ENCODE data around the gene GPX7.

DNA sequence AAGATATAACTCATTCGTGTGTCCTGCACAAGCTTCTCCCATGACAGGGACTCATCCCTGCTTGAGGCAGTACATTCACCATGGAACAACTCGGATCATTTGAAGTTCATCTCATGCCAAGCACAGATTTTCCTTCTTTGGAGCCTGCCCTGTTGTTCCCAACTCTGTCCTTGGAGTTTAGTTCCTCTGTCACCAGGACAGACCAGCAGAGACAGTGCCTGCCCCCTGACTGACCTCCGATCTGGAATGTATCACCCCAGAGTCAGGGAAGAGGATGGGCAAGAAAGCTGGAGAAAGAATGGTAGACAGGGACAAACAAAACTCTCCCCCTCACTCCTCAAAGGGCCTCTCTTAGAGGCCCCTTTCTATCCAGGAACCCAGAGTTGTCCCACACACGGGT, 35.8 kb downstream of the GPX7 start:
- TF ChIP-seq, protein P1, sequence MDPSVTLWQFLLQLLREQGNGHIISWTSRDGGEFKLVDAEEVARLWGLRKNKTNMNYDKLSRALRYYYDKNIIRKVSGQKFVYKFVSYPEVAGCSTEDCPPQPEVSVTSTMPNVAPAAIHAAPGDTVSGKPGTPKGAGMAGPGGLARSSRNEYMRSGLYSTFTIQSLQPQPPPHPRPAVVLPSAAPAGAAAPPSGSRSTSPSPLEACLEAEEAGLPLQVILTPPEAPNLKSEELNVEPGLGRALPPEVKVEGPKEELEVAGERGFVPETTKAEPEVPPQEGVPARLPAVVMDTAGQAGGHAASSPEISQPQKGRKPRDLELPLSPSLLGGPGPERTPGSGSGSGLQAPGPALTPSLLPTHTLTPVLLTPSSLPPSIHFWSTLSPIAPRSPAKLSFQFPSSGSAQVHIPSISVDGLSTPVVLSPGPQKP (IDR thresholded peaks at IDR 0.05; ENCODE audit: borderline replicate concordance, low read depth, low read length), result no peak
- TF ChIP-seq, protein P2, sequence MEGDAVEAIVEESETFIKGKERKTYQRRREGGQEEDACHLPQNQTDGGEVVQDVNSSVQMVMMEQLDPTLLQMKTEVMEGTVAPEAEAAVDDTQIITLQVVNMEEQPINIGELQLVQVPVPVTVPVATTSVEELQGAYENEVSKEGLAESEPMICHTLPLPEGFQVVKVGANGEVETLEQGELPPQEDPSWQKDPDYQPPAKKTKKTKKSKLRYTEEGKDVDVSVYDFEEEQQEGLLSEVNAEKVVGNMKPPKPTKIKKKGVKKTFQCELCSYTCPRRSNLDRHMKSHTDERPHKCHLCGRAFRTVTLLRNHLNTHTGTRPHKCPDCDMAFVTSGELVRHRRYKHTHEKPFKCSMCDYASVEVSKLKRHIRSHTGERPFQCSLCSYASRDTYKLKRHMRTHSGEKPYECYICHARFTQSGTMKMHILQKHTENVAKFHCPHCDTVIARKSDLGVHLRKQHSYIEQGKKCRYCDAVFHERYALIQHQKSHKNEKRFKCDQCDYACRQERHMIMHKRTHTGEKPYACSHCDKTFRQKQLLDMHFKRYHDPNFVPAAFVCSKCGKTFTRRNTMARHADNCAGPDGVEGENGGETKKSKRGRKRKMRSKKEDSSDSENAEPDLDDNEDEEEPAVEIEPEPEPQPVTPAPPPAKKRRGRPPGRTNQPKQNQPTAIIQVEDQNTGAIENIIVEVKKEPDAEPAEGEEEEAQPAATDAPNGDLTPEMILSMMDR (conservative IDR thresholded peaks at IDR 0.05; ENCODE audit: low read depth, low read length), result no peak
- TF ChIP-seq SMC3 (IDR thresholded peaks at IDR 0.05; ENCODE audit: low read depth, low read length), result no peak
- no peak for TF ChIP-seq MAZ (IDR thresholded peaks at IDR 0.05; ENCODE audit: borderline replicate concordance, low read depth, low read length)
- no peak for TF ChIP-seq RAD21 (IDR thresholded peaks at IDR 0.05; ENCODE audit: low read length)
- TF ChIP-seq POLR2A (IDR thresholded peaks at IDR 0.05; ENCODE audit: low read depth, low read length), result no peak
- TF ChIP-seq CEBPB (IDR thresholded peaks at IDR 0.05; ENCODE audit: low read depth, low read length), result no peak
- no peak for TF ChIP-seq RFX5 (IDR thresholded peaks at IDR 0.05; ENCODE audit: low read depth, low read length)
- no peak for TF ChIP-seq RCOR1 (IDR thresholded peaks at IDR 0.05; ENCODE audit: insufficient replicate concordance, low read length)
- TF ChIP-seq BHLHE40 (IDR thresholded peaks at IDR 0.05; ENCODE audit: low read depth, low read length), result no peak
